ENCODE results near the gene DMXL1.
"Not testable (repeated sequence)": the region's sequence is repeated elsewhere in the genome, so short reads cannot be mapped to it uniquely, and the experiment has no call there.

The DMXL1 gene

GRCh38 chr5:119212026-119212425 lies 141.1 kb downstream of the DMXL1 start:
- no peak for DNase-seq (ENCODE audit: low read depth in 2 of 2)

- DNase-seq (ENCODE audit: low read depth in 2 of 2): no peak
These were observed 141.8 kb downstream of the DMXL1 start for GRCh38 chr5:119212676-119213075.

GRCh38 chr5:119217183-119217582 lies 146.3 kb downstream of the DMXL1 start:
- DNase-seq (ENCODE audit: low read depth in 2 of 2): no peak

GRCh38 chr5:119218830-119219782 lies 148.2 kb downstream of the DMXL1 start:
- no peak for DNase-seq (ENCODE audit: low read depth in 2 of 2)

GRCh38 chr5:119220576-119221197 lies 149.8 kb downstream of the DMXL1 start:
- DNase-seq (ENCODE audit: low read depth in 2 of 2): no peak

- no peak for DNase-seq (ENCODE audit: low read depth in 2 of 2)
These were observed 150.4 kb downstream of the DMXL1 start for GRCh38 chr5:119221330-119221729.

- DNase-seq (ENCODE audit: low read depth in 2 of 2): no peak
These were observed 159.1 kb downstream of the DMXL1 start for GRCh38 chr5:119229950-119230349.

GRCh38 chr5:119238265-119239118 lies 167.6 kb downstream of the DMXL1 start:
- DNase-seq (ENCODE audit: low read depth in 2 of 2): no peak

GRCh38 chr5:119239119-119239417 lies 168.2 kb downstream of the DMXL1 start:
- DNase-seq (ENCODE audit: low read depth in 2 of 2): no peak

GRCh38 chr5:119239826-119240225 lies 168.9 kb downstream of the DMXL1 start:
- not testable (repeated sequence) for DNase-seq (ENCODE audit: low read depth in 2 of 2)

- no peak for DNase-seq (ENCODE audit: low read depth in 2 of 2)
These were observed 173.0 kb downstream of the DMXL1 start for GRCh38 chr5:119243888-119244287.

- no peak for DNase-seq (ENCODE audit: low read depth in 2 of 2)
These were observed 180.3 kb downstream of the DMXL1 start for GRCh38 chr5:119250946-119251901.

- DNase-seq (ENCODE audit: low read depth in 2 of 2): no peak
These were observed 184.9 kb downstream of the DMXL1 start for GRCh38 chr5:119255571-119256356.

- DNase-seq (ENCODE audit: low read depth in 2 of 2): no peak
These were observed 186.7 kb downstream of the DMXL1 start for GRCh38 chr5:119257613-119258012.

- DNase-seq (ENCODE audit: low read depth in 2 of 2): no peak
These were observed 192.8 kb downstream of the DMXL1 start for GRCh38 chr5:119263639-119264038.

GRCh38 chr5:119264186-119264585 lies 193.3 kb downstream of the DMXL1 start:
- DNase-seq (ENCODE audit: low read depth in 2 of 2): no peak

GRCh38 chr5:119267958-119268386 lies 197.1 kb downstream of the DMXL1 start:
- DNase-seq (ENCODE audit: low read depth in 2 of 2): peak; percentile 44 to 46

GRCh38 chr5:119268387-119269060 lies 197.6 kb downstream of the DMXL1 start:
- peak; percentile 96 to 98 for DNase-seq (ENCODE audit: low read depth in 2 of 2)

- peak in 1 of 2 donors; percentile 27 for DNase-seq (ENCODE audit: low read depth in 2 of 2)
These were observed 198.4 kb downstream of the DMXL1 start for GRCh38 chr5:119269061-119269944.
